GM18861 (cell line): ENCODE measurements around the gene CSTPP1.
"Not testable (repeated sequence)": the region's sequence is repeated elsewhere in the genome, so short reads cannot be mapped to it uniquely, and the experiment has no call there.

ENCODE experiments used
- ATAC-seq: cut with Tn5 transposase; IDR thresholded peaks from one replicate; pipeline ENCODE4 v1.9.1; 2021; ENCODE audit not compliant: unreplicated experiment

CSTPP1 gene

DNA sequence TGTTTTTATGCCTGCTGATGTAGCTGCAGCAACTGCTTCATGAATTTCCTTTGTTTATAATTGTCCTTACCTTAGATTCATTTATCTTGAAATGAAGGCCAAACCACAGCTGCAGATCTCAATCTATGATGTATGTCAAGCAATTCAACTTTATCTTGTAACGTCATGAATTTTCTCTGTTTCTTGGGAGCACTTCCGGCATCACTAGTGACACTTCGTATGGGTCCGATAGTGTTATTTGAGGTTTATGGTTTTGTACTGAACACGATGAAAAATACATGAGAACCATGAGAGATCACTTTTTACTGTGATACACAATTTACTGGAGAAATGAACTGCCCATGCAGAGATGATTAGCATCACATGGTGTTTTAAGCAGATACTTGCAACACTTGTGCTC lies 98.5 kb downstream of the CSTPP1 start:
- no peak for ATAC-seq

DNA sequence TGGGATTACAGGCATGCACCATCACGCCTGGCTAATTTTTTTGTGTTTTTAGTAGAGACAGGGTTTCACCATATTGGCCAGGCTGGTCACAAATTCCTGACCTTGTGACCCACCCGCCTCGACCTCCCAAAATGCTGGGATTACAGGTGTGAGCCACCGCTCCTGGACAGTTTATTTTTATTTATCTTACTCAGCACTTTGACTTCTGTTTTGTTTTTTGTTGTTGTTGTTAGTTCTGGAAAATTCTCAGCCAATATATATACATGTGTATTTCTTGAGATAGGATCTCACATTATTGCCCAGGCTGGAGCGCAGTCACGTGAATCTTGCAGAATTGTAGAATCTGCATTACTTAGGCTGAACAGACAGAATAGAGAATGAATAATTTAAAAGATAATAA lies 107.6 kb downstream of the CSTPP1 start:
- no peak for ATAC-seq

DNA sequence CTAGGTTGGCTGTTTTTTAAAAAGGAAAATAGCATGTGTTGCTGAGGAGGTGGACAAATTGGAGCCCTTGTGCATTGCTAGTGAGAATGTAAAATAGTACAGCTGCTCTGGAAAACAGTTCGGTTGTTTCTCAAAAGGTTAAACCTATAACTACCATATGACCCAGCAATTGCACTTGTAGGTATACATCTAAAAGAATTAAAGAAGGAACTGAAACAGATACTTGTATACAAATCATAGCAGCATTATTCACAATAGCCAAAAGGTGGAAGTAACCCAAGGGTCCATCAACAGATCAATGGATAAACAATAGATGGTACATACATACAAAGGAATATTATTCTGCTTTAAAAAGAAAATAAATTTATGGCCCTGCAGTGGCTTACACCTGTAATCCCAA lies 111.4 kb downstream of the CSTPP1 start:
- no peak for ATAC-seq

DNA sequence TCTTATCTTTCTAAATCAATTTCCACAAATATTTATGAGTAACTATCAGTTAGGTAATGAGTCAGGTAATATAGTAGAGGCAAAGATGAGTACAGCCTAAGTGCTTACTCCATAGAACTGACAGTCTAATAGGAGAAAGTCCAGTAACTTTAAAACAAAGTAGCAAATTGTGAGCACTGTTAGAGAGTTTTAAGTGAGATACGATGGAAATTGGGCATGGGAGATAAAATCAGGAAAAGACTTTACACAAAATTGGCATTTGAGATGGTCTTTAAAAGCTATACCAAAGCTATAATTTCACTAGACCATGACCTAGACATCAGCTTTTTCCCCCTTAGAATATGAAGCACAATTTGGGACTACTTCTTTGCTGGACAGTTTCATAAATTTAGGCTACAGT lies 113.7 kb downstream of the CSTPP1 start:
- ATAC-seq, result no peak

DNA sequence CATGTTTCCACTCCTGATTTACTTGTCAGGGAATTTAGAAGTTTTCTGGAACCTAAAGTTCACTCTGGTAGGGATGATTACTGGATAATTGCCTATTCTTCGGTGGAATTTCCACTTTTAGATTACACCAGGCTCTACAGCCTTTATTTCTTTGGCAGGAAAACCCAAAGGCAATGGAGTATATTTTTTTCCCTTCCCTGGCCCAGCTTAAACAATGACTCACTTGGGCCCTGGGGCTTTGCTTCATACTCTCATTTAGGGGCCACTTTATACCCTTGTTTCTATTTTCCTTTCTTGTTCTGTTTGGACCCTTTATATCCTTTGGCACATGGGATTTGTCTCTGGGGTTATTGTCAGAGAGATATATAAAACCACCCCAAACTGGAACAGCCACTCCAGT lies 114.7 kb downstream of the CSTPP1 start:
- no peak for ATAC-seq

DNA sequence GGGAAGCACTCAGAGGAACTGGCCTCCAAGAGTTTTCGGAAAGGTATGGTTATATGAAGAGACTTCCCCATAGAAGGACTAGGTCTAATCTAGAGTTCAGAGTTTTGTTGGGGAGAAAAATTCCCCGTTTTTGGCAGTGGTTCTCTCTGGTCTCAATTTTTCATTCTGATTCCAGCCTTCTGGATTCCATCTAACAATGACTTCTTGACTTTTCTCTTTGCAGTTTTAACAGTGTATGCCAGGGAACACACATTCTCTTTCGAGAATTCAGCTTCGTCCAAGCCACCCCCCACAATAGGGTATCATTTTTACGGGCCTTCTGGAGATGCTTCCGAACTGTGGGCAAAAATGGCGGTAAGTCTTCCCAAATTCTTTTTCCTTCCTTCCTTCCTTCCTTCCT lies 115.6 kb downstream of the CSTPP1 start:
- ATAC-seq, result no peak

DNA sequence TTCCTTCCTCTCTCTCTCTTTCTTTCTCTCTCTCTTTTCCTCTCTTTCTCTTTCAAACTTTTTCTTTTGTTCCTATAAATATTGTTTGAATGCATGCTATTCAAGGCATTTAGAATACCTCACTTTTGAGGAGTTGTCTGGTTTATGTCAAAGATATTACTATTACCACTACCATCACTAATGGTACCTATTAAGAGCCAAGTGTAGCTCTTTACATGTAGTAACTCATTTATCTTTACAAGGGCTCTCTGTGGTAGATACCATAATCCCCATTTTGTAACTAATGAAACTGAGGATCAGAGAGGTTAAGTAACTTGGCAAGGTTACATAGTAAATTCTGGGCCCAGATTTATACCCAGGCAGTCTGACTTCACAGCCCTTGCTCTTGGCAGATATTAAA lies 116.0 kb downstream of the CSTPP1 start:
- no peak for ATAC-seq

DNA sequence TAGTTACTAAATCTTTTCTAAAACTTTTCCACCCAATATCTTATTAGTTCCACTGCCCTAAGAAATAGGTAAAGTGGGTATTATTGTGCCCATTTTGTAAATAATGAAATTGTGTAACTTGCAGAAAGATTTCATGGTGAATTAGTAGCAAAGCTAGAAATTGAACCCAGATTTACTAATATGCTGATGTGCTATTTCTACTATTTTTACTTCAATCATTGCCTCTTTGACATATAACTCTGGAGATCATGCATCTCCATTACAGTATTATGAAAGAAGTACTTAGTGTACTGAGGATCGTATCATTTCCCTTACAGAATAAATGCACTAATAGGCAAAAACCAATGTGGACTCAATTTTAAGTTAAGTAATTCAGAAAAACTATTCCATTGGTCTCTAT lies 119.0 kb downstream of the CSTPP1 start:
- ATAC-seq, result no peak

DNA sequence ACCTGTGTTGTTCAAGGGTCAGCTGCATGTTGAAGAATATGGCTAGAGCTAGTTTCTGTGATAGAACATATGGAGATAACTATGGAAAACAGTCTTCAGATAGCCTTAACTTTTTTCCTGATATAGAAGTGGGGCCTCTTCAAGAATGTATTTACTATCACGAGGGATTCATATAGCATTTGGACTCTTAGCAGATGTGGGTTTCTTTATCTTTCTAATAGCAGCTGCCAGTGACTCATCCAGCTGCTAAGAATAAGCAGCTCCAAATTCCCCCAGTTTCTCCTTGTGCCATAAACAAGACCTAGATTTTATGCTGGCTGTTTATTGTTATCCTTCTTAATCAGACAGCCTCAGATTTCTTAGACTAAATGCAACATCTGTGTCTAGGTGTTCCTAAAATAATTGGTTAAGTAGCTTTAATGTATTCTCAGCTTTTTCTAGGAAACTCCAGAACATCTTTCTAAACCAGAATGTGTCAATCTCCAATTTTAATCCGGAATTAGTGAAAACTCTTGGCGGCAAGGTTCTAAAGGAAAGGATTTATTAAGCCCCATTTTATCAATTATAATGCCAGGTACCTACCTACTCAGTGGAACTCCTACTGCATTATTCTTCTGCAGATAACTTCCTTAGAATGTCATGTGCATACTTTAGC lies 119.8 kb downstream of the CSTPP1 start:
- no peak for ATAC-seq

DNA sequence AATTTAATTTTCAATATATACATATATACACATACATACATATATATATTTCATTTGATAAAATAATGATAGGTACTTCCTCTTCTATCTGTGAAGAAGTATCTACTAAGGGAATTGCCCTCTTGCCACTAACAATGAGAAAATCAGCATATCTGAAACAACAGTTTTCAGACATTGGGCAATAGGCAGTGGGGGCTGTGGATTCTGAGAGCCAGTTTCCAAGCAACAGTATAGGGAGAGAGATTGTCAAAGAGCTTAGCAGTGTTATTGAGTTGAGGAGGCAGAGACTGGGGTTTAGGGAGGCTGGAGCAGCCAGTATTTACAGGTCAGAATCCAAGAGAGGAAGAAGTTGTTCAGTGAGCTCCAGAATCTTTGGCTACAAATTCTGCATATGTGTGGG lies 120.8 kb downstream of the CSTPP1 start:
- no peak for ATAC-seq

DNA sequence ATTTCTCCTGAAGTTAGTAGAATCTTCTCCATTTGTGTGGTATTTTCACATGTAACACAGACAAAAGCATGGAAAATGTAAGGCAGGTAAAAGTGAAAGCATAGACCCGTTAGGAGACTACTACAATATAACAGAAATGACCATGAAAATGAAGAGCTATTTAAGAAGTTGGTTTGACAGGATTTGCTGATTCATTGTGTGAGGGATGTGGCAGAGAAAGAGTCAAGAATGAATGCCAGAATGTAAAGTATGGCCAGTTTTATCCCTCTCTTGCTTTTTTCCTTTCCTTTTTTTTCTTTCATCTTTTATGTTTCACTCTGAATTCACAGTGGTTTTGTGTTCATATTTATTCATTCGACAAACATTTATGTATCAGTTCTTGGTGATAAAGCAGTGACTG lies 124.2 kb downstream of the CSTPP1 start:
- ATAC-seq, result no peak

DNA sequence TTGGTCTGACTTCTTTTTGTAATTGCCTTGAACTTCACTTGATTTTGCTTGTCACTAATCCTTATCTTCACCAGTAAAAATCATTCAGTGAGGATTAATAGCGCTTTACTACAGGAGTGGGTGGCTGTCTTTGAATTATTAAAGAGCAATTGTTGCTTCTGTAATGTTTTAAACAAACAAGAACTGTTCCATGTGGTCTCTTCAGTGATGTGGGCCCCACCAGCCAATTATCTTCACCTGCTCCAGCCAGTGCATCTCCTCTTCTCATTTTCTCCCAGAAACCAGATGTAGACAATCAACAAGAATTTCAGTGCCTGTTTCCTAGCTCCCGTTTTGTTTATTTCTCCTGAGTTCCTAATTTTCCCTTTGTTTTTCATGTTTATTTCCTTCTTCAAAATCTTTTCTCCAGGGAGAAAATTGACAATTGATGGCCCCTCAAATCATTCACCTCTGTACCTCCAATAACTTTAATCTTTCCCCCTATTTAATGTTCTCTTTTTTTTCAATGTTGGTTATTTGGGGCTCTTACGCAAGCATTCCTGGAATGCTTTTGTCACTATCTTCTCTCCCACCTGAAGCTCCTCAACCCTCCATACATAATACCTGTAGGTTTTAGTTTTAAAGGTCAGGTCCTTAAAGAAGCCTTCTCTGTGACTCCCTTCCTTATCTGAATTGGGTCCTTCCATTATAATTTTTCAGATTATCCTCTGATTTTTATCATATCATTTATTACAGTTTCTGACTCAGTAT lies 125.0 kb downstream of the CSTPP1 start:
- no peak for ATAC-seq

DNA sequence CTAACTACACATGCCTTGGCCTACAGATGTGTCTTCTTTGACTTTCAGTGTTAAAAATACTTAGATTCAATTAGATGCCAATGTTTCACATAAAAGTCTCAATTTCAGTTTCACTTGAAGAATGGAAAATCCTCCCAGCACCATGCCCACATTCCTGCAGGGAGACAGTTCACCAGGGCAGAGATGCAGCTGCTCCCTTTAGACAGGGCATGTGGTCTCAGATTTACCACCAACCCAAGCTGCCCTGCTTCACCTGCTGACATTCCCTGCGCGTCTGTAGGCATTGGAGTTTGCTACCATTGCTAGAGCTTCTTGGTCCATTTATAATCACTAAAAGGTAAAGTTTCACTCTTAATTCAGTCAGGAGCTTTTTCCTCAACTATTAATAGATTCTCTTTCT lies 126.2 kb downstream of the CSTPP1 start:
- ATAC-seq, result no peak

DNA sequence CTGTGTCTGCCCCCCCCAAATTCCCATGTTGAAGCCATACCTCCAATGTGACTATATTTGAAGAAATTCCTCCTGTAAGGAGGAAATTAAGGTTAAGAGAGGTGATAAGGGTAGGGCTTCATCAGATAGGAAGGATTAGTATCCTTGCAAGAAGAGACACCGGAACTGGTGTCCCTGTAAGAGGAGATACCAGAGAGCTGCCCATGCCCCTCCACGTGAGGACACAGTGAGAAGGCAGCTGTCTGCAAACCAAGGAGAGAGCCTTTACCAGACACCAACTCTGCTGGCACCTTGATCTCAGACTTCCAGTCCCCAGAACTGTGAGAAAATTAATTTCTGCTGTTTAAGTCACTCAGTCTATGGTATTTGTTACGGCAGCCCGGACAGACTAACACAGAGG lies 130.8 kb downstream of the CSTPP1 start:
- ATAC-seq, result no peak

DNA sequence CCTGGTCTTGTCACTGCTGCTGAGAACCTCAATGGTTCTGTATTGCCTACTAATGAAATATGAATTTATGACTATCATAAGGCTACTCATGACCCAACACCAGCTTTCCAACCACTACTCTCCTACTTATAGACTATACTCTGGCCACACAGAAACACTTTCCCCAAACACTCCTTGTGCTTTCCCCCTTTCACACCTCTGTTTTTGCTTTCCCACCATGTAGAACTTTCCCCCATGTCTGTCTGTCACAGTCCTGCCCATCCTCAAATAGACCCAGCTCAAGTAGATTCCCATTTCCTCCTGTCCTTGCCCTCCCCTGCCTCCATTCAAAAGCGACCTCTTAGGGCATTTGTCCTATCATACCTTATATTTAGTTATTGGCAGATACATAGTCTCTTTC lies 134.2 kb downstream of the CSTPP1 start:
- no peak for ATAC-seq

DNA sequence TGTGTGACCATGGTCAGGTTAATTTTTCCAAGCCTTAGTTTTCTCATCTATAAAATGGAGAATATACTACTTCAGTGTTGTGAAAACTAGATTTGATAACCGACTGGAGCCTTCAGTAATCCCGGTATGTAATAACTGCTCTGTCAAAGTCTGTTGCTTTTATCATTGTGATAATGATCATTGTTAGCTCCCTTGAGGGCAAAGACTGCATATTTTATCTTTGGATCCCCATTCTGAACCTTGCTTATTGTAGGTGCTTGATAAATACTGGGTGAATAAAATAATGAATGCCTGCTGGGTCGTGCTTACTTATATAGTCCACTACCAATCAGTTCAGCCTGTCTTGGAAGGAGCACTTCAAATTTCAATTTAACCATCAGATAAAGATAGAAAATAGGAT lies 134.8 kb downstream of the CSTPP1 start:
- no peak for ATAC-seq

DNA sequence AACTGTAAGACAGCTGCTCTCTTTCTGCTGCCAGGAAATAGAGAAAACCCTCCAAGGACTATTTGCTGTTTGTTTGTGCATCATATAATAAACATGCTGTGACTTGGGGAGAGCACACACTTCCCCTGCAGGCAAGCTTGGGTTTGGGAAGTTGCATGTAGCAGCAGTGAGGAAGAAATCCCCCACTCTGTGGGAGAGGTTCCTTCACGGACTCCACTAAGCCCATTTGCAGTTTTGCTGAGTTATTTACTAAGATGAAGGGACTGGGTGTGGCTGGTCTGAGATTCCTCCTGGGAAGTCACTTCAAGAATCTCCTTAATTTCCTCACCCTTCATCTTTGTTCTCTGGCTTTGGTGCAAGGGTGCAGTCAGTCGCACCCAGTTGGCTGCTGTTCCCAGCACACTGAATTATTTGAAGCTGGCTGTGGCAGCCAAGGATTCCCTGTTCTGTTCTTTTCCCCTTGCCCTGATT lies 135.3 kb downstream of the CSTPP1 start:
- ATAC-seq, result no peak

DNA sequence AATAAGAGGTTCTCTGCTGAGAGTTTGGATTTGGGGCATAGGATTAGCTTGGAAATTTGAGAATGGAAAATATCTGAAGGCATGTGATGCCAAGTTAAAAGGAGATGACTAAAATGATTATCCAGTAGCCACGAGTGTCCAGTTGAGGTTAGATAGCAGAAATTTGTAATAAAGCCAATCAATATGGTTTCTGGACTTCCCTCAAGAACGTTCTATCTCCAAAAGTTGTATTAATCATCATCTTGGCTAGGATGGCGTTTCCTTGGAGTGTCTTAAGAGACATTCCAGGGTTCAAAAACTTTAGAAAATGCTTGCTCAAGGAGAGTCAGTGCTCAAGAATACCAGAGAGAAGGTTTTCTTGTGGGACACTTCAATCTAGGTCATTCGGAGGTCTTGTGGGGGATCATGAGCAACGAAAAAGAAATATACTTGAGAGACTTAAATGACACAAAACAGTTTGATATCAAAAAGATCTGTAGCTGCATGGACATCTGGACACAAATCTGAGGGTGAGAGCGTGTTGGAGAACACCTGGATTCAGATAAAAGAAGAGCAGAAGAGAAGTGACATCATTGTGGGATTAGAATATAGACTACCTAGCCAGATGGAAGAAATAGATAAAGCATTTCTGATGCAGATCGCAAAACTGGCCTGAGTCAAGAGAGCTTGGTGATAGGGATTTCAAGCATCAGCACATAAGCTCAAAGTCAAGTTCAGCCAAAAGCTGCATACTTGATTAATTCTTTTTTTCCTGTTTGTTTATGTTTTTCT lies 142.4 kb downstream of the CSTPP1 start:
- no peak for ATAC-seq

DNA sequence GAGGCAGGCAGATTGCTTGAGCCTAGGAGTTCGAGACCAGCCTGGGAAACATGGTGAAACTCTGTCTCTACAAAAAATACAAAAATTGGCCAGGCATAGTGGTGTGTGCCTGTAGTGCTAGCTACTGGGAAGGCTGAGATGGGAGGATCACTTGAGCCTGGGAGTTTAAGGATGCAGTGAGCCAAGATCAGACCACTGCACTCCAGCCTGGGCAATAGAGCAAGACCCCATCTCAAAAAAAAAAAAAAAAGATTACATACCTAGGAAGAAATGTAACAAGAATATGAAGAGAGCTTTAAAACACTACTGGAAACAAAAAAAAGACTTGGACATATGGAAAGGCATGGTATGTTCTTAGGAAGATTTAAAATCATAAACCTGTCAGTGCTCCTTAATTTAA lies 144.2 kb downstream of the CSTPP1 start:
- not testable (repeated sequence) for ATAC-seq

DNA sequence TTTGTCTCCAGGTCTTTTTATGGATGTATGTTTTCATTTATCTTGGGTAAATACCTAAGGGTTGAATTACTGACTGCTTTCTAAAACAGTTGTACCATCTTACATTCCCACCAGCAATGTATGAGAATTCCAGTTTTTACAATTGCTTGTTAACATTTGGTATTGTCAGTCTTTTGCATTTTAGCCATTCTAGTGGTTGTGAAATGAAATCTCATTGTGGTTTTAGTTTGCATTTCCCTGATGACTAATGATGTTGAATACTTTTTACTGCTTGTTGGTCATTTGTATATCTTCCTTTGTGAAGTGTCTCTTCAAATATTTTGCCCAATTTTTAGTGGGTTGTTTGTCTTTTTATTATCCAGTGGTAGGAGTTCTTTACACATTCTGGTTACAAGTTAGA lies 147.4 kb downstream of the CSTPP1 start:
- no peak for ATAC-seq

DNA sequence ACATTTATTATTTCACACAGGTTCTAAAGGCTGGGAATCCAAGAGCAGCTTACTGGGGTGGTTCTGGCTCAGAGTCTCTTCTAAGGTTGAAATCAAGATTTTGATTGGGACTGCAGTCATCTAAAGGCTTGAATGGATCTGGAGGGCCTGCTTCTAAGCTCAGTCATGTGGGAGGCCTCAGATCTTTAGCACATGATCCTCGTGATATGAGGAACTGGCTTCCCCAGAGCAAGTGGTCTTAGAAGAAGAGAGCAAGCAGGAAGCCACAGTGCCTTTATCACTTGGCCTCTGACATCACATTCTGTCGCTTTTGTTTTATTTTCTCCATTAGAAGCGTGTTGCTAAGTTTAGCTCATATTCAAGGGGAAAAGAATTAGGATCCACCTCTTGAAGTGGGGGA lies 151.2 kb downstream of the CSTPP1 start:
- ATAC-seq, result no peak

DNA sequence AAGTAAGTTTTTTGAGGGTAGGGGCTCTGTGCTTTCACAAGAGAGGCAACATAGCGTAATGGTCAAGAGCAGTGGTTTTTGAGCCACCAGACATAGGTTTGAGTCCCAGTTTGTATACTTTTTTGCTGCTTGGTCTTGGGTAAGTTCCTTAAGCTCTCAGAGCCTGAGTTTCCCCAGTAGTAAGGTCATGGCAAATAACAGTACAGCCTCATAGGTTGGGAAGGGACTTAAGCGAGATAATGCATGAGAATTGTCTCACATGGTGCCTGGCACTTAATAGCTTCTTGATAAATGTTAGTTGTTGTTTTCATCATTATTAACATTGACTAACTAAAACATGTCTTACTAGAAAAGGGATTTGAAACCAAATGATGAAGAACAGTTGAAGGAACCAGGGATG lies 157.0 kb downstream of the CSTPP1 start:
- ATAC-seq, result no peak
